Measurements from ENCODE around the gene ST3GAL5.

- TF ChIP-seq, protein P1, sequence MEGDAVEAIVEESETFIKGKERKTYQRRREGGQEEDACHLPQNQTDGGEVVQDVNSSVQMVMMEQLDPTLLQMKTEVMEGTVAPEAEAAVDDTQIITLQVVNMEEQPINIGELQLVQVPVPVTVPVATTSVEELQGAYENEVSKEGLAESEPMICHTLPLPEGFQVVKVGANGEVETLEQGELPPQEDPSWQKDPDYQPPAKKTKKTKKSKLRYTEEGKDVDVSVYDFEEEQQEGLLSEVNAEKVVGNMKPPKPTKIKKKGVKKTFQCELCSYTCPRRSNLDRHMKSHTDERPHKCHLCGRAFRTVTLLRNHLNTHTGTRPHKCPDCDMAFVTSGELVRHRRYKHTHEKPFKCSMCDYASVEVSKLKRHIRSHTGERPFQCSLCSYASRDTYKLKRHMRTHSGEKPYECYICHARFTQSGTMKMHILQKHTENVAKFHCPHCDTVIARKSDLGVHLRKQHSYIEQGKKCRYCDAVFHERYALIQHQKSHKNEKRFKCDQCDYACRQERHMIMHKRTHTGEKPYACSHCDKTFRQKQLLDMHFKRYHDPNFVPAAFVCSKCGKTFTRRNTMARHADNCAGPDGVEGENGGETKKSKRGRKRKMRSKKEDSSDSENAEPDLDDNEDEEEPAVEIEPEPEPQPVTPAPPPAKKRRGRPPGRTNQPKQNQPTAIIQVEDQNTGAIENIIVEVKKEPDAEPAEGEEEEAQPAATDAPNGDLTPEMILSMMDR (conservative IDR thresholded peaks at IDR 0.05 in 1 of 2, IDR thresholded peaks at IDR 0.05 in 1 of 2; ENCODE audit: low read depth in 1 of 2, low read length in 2 of 2), result peak; percentile 56 to 65
- TF ChIP-seq EZH2 (IDR thresholded peaks at IDR 0.05; ENCODE audit: low read length, missing control alignments), result no peak
These were observed 90.9 kb downstream of the ST3GAL5 start for GRCh38 chr2:85797921-85798320.

Measured in fibroblast of lung (primary cell).